GM21367 (cell line): ENCODE data around the gene GSTK1.
"Not testable (repeated sequence)": the region's sequence is repeated elsewhere in the genome, so short reads cannot be mapped to it uniquely, and the experiment has no call there.

ENCODE experiments used
- ATAC-seq: cut with Tn5 transposase; IDR thresholded peaks from one replicate; pipeline ENCODE4 v1.9.1; 2021; ENCODE audit not compliant: unreplicated experiment

Gene GSTK1

GRCh38 chr7:143263266-143264195, at the start of gene GSTK1:
TSS of gene GSTK1 (plus strand) at chr7:143263441. CDS start at chr7:143263514, 73 bp downstream.
- peak; percentile 96 for ATAC-seq

GRCh38 chr7:143213478-143213877, 49.8 kb upstream of the GSTK1 start:
- ATAC-seq, result not testable (repeated sequence)

- peak; percentile 90 for ATAC-seq
Observed at GRCh38 chr7:143214789-143215679, 48.2 kb upstream of the GSTK1 start.

GRCh38 chr7:143216151-143216550, 47.1 kb upstream of the GSTK1 start:
- no peak for ATAC-seq

GRCh38 chr7:143216686-143217085, 46.6 kb upstream of the GSTK1 start:
- ATAC-seq, result no peak

GRCh38 chr7:143217806-143218205, 45.4 kb upstream of the GSTK1 start:
- no peak for ATAC-seq

GRCh38 chr7:143221286-143221685, 42.0 kb upstream of the GSTK1 start:
- no peak for ATAC-seq

GRCh38 chr7:143221737-143222136, 41.5 kb upstream of the GSTK1 start, which contains the start of gene TAS2R40:
TSS of gene TAS2R40 (plus strand) at chr7:143222037. CDS start at chr7:143222079, 42 bp downstream.
- ATAC-seq, result no peak

GRCh38 chr7:143222782-143223181, 40.5 kb upstream of the GSTK1 start:
- no peak for ATAC-seq

GRCh38 chr7:143223784-143224183, 39.5 kb upstream of the GSTK1 start:
- no peak for ATAC-seq

- no peak for ATAC-seq
Observed at GRCh38 chr7:143225047-143225446, 38.2 kb upstream of the GSTK1 start.

GRCh38 chr7:143227806-143228205, 35.4 kb upstream of the GSTK1 start:
- ATAC-seq, result no peak

- ATAC-seq, result no peak
Observed at GRCh38 chr7:143229054-143229790, 34.0 kb upstream of the GSTK1 start.

- no peak for ATAC-seq
Observed at GRCh38 chr7:143230602-143231457, 32.4 kb upstream of the GSTK1 start.

- ATAC-seq, result no peak
Observed at GRCh38 chr7:143233816-143234532, 29.3 kb upstream of the GSTK1 start.

- ATAC-seq, result no peak
Observed at GRCh38 chr7:143234533-143234875, 28.7 kb upstream of the GSTK1 start.

GRCh38 chr7:143235561-143235960, 27.7 kb upstream of the GSTK1 start:
- ATAC-seq, result no peak

GRCh38 chr7:143236408-143236990, 26.7 kb upstream of the GSTK1 start:
- ATAC-seq, result no peak

GRCh38 chr7:143237366-143237765, 25.9 kb upstream of the GSTK1 start:
- ATAC-seq, result no peak
